K562 (cell line): ENCODE measurements around the gene ZBTB26. TPM values are rescaled to one million over a fixed set of nuclear protein-coding genes. Genes with fewer than 3 reads are reported as not detected.
A peak's percentile ranks its signal among the peaks of the same experiment; 100 is the strongest.

Experiments
- CXXC5 ChIP-seq: fragments of 250-450 bp; sonication (Bioruptor Pico); IDR thresholded peaks from 2 replicates; pipeline ENCODE4 v1.8.0; 2022; ENCODE audit warnings: inconsistent platforms, mild to moderate bottlenecking, moderate library complexity
- ETV5 ChIP-seq: sonication (generic); formaldehyde crosslinking; IDR thresholded peaks from 2 replicates; pipeline ENCODE4 v1.4.0; 2020; ENCODE audit warnings: low read depth, mild to moderate bottlenecking, missing genetic modification reagents
- FOXJ3 ChIP-seq: sonication (generic); formaldehyde crosslinking; IDR thresholded peaks from 2 replicates; pipeline ENCODE4 v1.4.0; 2020; ENCODE audit warnings: mild to moderate bottlenecking, missing genetic modification reagents
- KAT2B ChIP-seq: IDR thresholded peaks from one replicate; pipeline ENCODE4 v1.6.1; 2012; ENCODE audit warnings: low read depth, mild to moderate bottlenecking, control low read depth, inconsistent platforms, low read length, moderate library complexity
- MTA1 ChIP-seq: fragments of 450-650 bp; IDR thresholded peaks from 2 replicates; pipeline ENCODE4 v1.6.1; 2017; ENCODE audit warnings: borderline replicate concordance
- MYC ChIP-seq, 2 experiments: fragments of 250-450 bp in 1 of 2; sonication (Bioruptor Pico) in 1 of 2; IDR thresholded peaks; 2 replicates each; pipeline versions ENCODE4 v1.5.1 to v1.6.1; 2012 to 2021; ENCODE audit warnings: low read depth in 2 of 2, borderline replicate concordance in 1 of 2, improper control_type of control experiment in 1 of 2, low read length in 1 of 2, mild to moderate bottlenecking in 1 of 2, moderate library complexity in 1 of 2
- PCBP1 ChIP-seq: fragments of 200-400 bp; formaldehyde crosslinking; IDR thresholded peaks from 2 replicates; pipeline ENCODE4 v1.6.1; 2018; ENCODE audit warnings: mild to moderate bottlenecking, low read depth, low read length; ENCODE audit not compliant: poor library complexity, severe bottlenecking
- POLR2A ChIP-seq: fragments of 450-650 bp; conservative IDR thresholded peaks from 2 replicates; pipeline ENCODE4 v1.6.1; 2016
- PTTG1 ChIP-seq: fragments of 450-650 bp; IDR thresholded peaks from 2 replicates; pipeline ENCODE4 v1.6.1; 2016; ENCODE audit warnings: low read depth, mild to moderate bottlenecking, missing genetic modification characterization, missing compliant biosample characterization
- SMARCA4 ChIP-seq: fragments of 450-650 bp; IDR thresholded peaks from 2 replicates; pipeline ENCODE4 v1.6.1; 2016
- YY1 ChIP-seq, 3 experiments: IDR thresholded peaks; 2 replicates each; pipeline ENCODE4 v1.6.1; 2011; ENCODE audit warnings: low read length in 2 of 3, mild to moderate bottlenecking in 2 of 3, moderate library complexity in 2 of 3, borderline replicate concordance in 1 of 3, control low read depth in 1 of 3, low read depth in 1 of 3; ENCODE audit not compliant: insufficient read depth in 3 of 3, insufficient replicate concordance in 2 of 3, control insufficient read depth in 1 of 3, insufficient read length in 1 of 3; ENCODE audit errors: extremely low read depth in 1 of 3
- ZNF347 ChIP-seq: fragments of 450-650 bp; formaldehyde crosslinking; IDR thresholded peaks from 2 replicates; pipeline ENCODE4 v1.4.0; 2020; ENCODE audit warnings: low read depth, mild to moderate bottlenecking, moderate library complexity
- polyA plus RNA-seq, 8 experiments: library from polyadenylated mRNA; depleted of rRNA in 4 of 8; stranded (reverse) in 5 of 8; unstranded in 3 of 8; fragments of >200 nt; fragmentation: Nextera tagmentation in 2 of 8; fragmentation: Illumina TruSeq in 1 of 8; extraction: Ambion mirVana in 2 of 8; extraction: Trizol in 1 of 8; gene quantifications; 2 replicates each; pipeline versions ENCODE4 v1.2.1 to v1.2.3, GENCODE V29; 2011 to 2014; ENCODE audit warnings: inconsistent platforms in 1 of 8, missing spikeins in 1 of 8
- total RNA-seq, 7 experiments: library from RNA; depleted of rRNA in 6 of 7; stranded (reverse); fragments of >200 nt in 6 of 7; fragmentation: Illumina TruSeq in 2 of 7; extraction: Trizol in 2 of 7; gene quantifications; 2 replicates each; pipeline versions ENCODE4 v1.2.1 to v1.2.3, GENCODE V29; 2011 to 2021; ENCODE audit warnings: low replicate concordance in 1 of 7
- TF ChIP-seq, protein P1 (sequence below), 3 experiments: fragments of 200-800 bp in 1 of 3; sonication (Bioruptor generic) in 1 of 3; sonication (generic) in 1 of 3; formaldehyde crosslinking in 1 of 3; IDR thresholded peaks; 2 replicates each; pipeline versions ENCODE4 v1.6.1 to v1.8.0; 2016 to 2022; ENCODE audit warnings: mild to moderate bottlenecking in 2 of 3, missing compliant biosample characterization in 2 of 3, missing genetic modification characterization in 2 of 3, missing genetic modification reagents in 1 of 3
- TF ChIP-seq, protein P2 (sequence below): fragments of 450-650 bp; IDR thresholded peaks from 2 replicates; pipeline ENCODE4 v1.7.1; 2018; ENCODE audit warnings: mild to moderate bottlenecking, low read depth; ENCODE audit not compliant: partially characterized antibody
- TF ChIP-seq, protein P3 (sequence below): sonication (generic); formaldehyde crosslinking; IDR thresholded peaks from 2 replicates; pipeline ENCODE4 v1.9.0; 2022; ENCODE audit warnings: mild to moderate bottlenecking, missing genetic modification reagents

The ZBTB26 gene
- total and polyA plus RNA-seq, 9 of the 15 experiments (the other 6 are each of a cell fraction or from before 2014, with no cell fraction given) = 2.4 to 20.7 (median 5.0) TPM

DNA sequence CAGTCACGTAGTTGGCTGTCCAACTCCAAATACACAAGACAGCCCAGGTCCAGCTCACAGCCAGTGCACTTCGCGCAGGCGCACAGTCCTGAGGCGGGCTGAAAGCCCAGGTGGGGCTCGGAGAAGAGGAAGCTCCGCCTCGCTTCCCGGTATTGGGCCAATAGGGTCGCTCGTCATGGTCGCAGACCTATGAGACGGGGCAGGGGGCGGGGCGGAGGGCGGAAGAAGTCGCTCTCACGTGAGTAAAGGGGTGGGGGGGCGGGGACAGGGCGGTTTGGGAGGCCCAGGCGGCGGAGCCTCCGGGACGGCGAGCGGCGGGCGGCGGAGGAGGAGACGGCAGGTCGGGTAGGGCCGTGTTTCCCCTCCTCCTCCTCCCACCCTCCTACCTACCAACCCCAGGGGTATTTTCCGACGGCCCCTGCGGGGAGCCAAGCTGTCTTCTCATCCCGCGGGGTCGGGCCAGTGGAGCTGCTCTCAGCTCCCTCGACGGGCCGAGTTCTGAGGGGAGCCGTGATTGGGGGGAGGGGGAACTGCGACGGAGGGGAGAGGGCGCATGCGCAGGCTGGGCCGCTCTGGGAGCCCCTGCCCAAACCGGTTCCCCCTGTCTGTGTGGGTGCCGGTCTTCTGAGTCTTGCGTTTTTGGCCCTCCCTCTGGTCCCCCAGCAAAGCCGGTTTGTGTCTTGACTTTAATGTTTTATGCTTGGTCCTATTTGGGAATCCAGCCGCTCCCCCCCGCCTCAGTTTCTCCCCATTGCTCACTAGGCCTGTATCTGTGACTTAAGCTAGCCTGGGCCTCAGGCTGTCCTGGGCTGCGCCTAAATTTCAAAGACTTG lies 9.7 kb upstream of the ZBTB26 start, which contains the start of gene RABGAP1 (continued):
- TF ChIP-seq, protein P1, sequence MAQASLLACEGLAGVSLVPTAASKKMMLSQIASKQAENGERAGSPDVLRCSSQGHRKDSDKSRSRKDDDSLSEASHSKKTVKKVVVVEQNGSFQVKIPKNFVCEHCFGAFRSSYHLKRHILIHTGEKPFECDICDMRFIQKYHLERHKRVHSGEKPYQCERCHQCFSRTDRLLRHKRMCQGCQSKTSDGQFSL (CRISPR knock-in tag; IDR thresholded peaks at IDR 0.05) = peak; percentile 68; the same call in 1 of the 2 replicates
- TF ChIP-seq, protein P1 (tag; IDR thresholded peaks at IDR 0.05) = peak in 1 of 2 experiments; percentile 91; a peak in 2 of 4 replicates
- TF ChIP-seq ETV5 = 0 out of 2 replicates have a peak, but pooled peaks have one; percentile 52
- TF ChIP-seq, protein P2, sequence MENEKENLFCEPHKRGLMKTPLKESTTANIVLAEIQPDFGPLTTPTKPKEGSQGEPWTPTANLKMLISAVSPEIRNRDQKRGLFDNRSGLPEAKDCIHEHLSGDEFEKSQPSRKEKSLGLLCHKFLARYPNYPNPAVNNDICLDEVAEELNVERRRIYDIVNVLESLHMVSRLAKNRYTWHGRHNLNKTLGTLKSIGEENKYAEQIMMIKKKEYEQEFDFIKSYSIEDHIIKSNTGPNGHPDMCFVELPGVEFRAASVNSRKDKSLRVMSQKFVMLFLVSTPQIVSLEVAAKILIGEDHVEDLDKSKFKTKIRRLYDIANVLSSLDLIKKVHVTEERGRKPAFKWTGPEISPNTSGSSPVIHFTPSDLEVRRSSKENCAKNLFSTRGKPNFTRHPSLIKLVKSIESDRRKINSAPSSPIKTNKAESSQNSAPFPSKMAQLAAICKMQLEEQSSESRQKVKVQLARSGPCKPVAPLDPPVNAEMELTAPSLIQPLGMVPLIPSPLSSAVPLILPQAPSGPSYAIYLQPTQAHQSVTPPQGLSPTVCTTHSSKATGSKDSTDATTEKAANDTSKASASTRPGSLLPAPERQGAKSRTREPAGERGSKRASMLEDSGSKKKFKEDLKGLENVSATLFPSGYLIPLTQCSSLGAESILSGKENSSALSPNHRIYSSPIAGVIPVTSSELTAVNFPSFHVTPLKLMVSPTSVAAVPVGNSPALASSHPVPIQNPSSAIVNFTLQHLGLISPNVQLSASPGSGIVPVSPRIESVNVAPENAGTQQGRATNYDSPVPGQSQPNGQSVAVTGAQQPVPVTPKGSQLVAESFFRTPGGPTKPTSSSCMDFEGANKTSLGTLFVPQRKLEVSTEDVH = peak; percentile 53
- TF ChIP-seq MTA1 = peak; percentile 74; the same call in 1 of the 2 replicates
- no peak for TF ChIP-seq ZNF347
- no peak for TF ChIP-seq YY1 (IDR thresholded peaks at IDR 0.05; ENCODE audit: borderline replicate concordance in 1 of 3, control insufficient read depth in 1 of 3, extremely low read depth in 1 of 3, insufficient read depth in 3 of 3, insufficient read length in 1 of 3, insufficient replicate concordance in 2 of 3, low read depth in 1 of 3, low read length in 2 of 3)
- 0 out of 2 replicates have a peak, but pooled peaks have one; percentile 9 for TF ChIP-seq MYC (IDR thresholded peaks at IDR 0.05; ENCODE audit: low read depth, low read length)
- no peak for TF ChIP-seq MYC (CRISPR knock-in tag; IDR thresholded peaks at IDR 0.05; ENCODE audit: borderline replicate concordance, low read depth)
- TF ChIP-seq KAT2B = no peak
- TF ChIP-seq PCBP1 = peak; percentile 82
- no peak for TF ChIP-seq PTTG1
- no peak for TF ChIP-seq FOXJ3
- TF ChIP-seq, protein P3, sequence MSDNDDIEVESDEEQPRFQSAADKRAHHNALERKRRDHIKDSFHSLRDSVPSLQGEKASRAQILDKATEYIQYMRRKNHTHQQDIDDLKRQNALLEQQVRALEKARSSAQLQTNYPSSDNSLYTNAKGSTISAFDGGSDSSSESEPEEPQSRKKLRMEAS = peak; percentile 13; the same call in 1 of the 2 replicates
- 0 out of 2 replicates have a peak, but pooled peaks have one; percentile 11 for TF ChIP-seq SMARCA4
- TF ChIP-seq CXXC5 (CRISPR knock-in tag) = peak; percentile 69
- TF ChIP-seq POLR2A = peak; percentile 79
